Caco-2 (cell line): ENCODE results near the gene TMEM45A. TPM values are rescaled to one million over a fixed set of nuclear protein-coding genes. Genes with fewer than 3 reads are reported as not detected.

Experiments
- BruUV-seq: library from RNA; stranded (reverse); fragments of 400-500 nt; replicated peaks from 2 replicates; lab custom pipeline; 2021; lab: Mats Ljungman, UMichigan
- CTCF ChIA-PET: fragments of 300-600 bp; sonication (Branson Sonifier 250); formaldehyde crosslinking; loops from one replicate; lab custom pipeline; 2022; ENCODE audit warnings: antibody characterized with exemption; lab: Charles Lee
- POLR2A ChIA-PET: fragments of 300-600 bp; sonication (Branson Sonifier 250); formaldehyde crosslinking; loops from one replicate; lab custom pipeline; 2022; ENCODE audit warnings: antibody characterized with exemption; lab: Charles Lee
- DNase-seq, 2 experiments: peaks; one replicate each; pipeline versions ENCODE4 v3.0.0 to v3.0.0-alpha.2; 2020 to 2022
- H3K27me3 ChIP-seq: replicated peaks from 2 replicates; pipeline ENCODE4 v1.6.0; 2011; ENCODE audit warnings: low read length; ENCODE audit not compliant: control insufficient read depth, insufficient read depth
- H3K36me3 ChIP-seq: 2 replicates; pipeline ENCODE4 v1.5.1; 2011; ENCODE audit warnings: low read length; ENCODE audit not compliant: control insufficient read depth, insufficient read depth
- H3K4me1 ChIP-seq: fragments of 250-450 bp; sonication (Bioruptor Pico); 2 replicates; pipeline ENCODE4 v1.5.1; 2020; ENCODE audit warnings: mild to moderate bottlenecking
- H3K4me3 ChIP-seq: 2 replicates; pipeline ENCODE4 v1.5.1; 2011; ENCODE audit warnings: low read depth, mild to moderate bottlenecking, control low read depth, low read length
- H3K9me3 ChIP-seq: fragments of 250-450 bp; sonication (Bioruptor Pico); 2 replicates; pipeline ENCODE4 v1.5.1; 2020; ENCODE audit warnings: mild to moderate bottlenecking, moderate library complexity
- H3K27ac Mint-ChIP-seq: one replicate; pipeline ENCODE4 v1.8.0; 2022; ENCODE audit warnings: mixed read lengths; ENCODE audit not compliant: unreplicated experiment
- H3K27me3 Mint-ChIP-seq: one replicate; pipeline ENCODE4 v1.8.0; 2022; ENCODE audit warnings: mixed read lengths; ENCODE audit not compliant: insufficient read depth, unreplicated experiment
- H3K36me3 Mint-ChIP-seq: one replicate; pipeline ENCODE4 v1.8.0; 2022; ENCODE audit warnings: mild to moderate bottlenecking, mixed read lengths; ENCODE audit not compliant: insufficient read depth, unreplicated experiment
- H3K4me1 Mint-ChIP-seq: one replicate; pipeline ENCODE4 v1.8.0; 2022; ENCODE audit warnings: low read depth, mixed read lengths; ENCODE audit not compliant: unreplicated experiment
- H3K4me3 Mint-ChIP-seq: one replicate; pipeline ENCODE4 v1.8.0; 2022; ENCODE audit warnings: mild to moderate bottlenecking, moderate library complexity, mixed read lengths; ENCODE audit not compliant: unreplicated experiment
- H3K9me3 Mint-ChIP-seq: one replicate; pipeline ENCODE4 v1.8.0; 2022; ENCODE audit warnings: mixed read lengths; ENCODE audit not compliant: unreplicated experiment
- CTCF ChIP-seq, 2 experiments: fragments of 200-600 bp in 1 of 2; IDR thresholded peaks; 1 replicate in 1 of 2; 2 replicates in 1 of 2; pipeline versions ENCODE4 v1.5.1 to v1.8.0; 2011 to 2022; ENCODE audit warnings: antibody characterized with exemption in 1 of 2, control low read depth in 1 of 2, inconsistent platforms in 1 of 2, low read depth in 1 of 2, low read length in 1 of 2, mild to moderate bottlenecking in 1 of 2, moderate library complexity in 1 of 2; ENCODE audit not compliant: insufficient read depth in 1 of 2, severe bottlenecking in 1 of 2, unreplicated experiment in 1 of 2
- intact Hi-C: fragments of 100-400 bp; cut with micrococcal nuclease; formaldehyde crosslinking; loops from one replicate; pipeline ENCODE4 v1.10.0; 2022; ENCODE audit not compliant: unreplicated experiment
- total RNA-seq: library from RNA; stranded (reverse); gene quantifications from 2 replicates; pipeline ENCODE4 v1.2.3, GENCODE V29; 2022

Gene TMEM45A
- total RNA-seq, 1 experiment from 2014 or later: 5.6 TPM

DNA sequence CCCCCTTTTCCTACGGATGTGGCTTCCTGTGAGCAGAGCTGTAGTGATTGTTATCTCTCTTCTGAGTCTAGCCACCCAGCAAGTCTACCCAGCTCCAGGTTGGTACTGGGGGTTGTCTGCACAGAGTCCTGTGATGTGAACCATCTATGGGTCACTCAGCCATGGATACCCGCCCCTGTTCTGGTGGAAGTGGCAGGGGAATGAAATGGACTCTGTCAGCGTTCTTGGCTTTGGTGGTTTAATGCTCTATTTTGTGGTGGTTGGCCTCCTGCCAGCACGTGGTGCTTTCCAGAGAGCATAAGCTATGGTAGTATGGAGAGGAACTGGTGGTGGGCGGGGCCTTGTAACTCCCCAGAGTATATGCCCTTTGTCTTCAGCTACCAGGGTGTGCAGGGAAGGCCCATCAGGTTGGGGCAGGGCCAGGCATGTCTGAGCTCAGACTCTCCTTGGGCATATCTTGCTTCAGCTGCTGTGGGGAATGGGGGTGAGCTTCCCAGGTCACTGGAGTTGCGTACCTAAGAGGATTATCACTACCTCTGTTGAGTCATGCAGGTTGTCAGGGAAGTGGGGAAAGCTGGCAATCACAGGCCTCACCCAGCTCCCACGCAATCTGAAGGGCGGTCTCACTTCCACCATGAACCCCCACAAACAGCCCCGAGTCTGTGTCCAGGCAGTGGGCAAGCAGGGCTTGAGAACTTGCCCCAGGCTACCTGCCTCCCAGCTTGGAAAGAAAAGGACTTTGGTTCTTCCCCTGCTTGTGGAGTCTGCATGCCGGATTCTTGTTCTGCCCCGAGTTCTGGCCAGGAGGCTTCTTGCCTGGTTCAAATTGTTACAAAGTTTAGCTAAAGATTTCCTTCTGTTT is 108.0 kb downstream of the TMEM45A start:
- BruUV-seq: no TSS peak
- Mint-ChIP-seq H3K4me1 (peaks cover 41% of the 10 kb centered on the region), H3K4me3 (no peak overlapping the region), H3K9me3 (peaks cover 23% of the 10 kb centered on the region), H3K27ac (peak overlapping the region; percentile 81), H3K27me3 (no peaks in the 10 kb centered on the region), H3K36me3 (peaks cover 11% of the 10 kb centered on the region)
- CTCF ChIA-PET: interaction anchor here (5.2 kb wide), 1 partner anchor 137 kb away, joined by 36 read pairs; no protein-coding TSS in a partner anchor
- intact Hi-C loops: no loop called here
- no peak for TF ChIP-seq CTCF (IDR thresholded peaks at IDR 0.05; ENCODE audit: insufficient read depth in 1 of 2, low read depth in 1 of 2, low read length in 1 of 2, severe bottlenecking in 1 of 2, unreplicated experiment in 1 of 2)
- POLR2A ChIA-PET: no interaction called here
- no peak overlapping the region for H3K4me3 ChIP-seq
- no peaks in the 10 kb centered on the region for H3K36me3 ChIP-seq
- no peaks in the 10 kb centered on the region for H3K9me3 ChIP-seq
- no peaks in the 10 kb centered on the region for H3K27me3 ChIP-seq
- peak in 1 of 2 experiments; percentile 51 for DNase-seq
- H3K4me1 ChIP-seq: peaks cover 37% of the 10 kb centered on the region

GRCh38 chr3:100602506-100603444 is 110.4 kb downstream of the TMEM45A start:
- Mint-ChIP-seq H3K27me3 (no peaks in the 10 kb centered on the region), H3K9me3 (peaks cover 18% of the 10 kb centered on the region), H3K36me3 (peaks cover 11% of the 10 kb centered on the region), H3K4me3 (peak overlapping the region; percentile 69), H3K4me1 (peaks cover 47% of the 10 kb centered on the region), H3K27ac (peak overlapping the region; percentile 81)
- POLR2A ChIA-PET: no interaction called here
- no peak for TF ChIP-seq CTCF (IDR thresholded peaks at IDR 0.05; ENCODE audit: insufficient read depth in 1 of 2, low read depth in 1 of 2, low read length in 1 of 2, severe bottlenecking in 1 of 2, unreplicated experiment in 1 of 2)
- BruUV-seq: no TSS peak
- no peaks in the 10 kb centered on the region for H3K36me3 ChIP-seq
- intact Hi-C loops: loop anchor here (1.0 to 2.0 kb wide), 4 partner anchors 11 to 194 kb away; no protein-coding TSS in a partner anchor
- peaks cover 37% of the 10 kb centered on the region for H3K4me1 ChIP-seq
- H3K27me3 ChIP-seq: no peaks in the 10 kb centered on the region
- H3K4me3 ChIP-seq: no peak overlapping the region
- peak; percentile 75 to 82 for DNase-seq
- no peaks in the 10 kb centered on the region for H3K9me3 ChIP-seq
- CTCF ChIA-PET: interaction anchor here (0.8 to 5.2 kb wide), 8 partner anchors 8 to 194 kb away, joined by 3 to 38 read pairs (median 9); partner anchors contain the start of gene TFG

GRCh38 chr3:100603469-100603868 is 111.0 kb downstream of the TMEM45A start:
- Mint-ChIP-seq H3K27ac (peak overlapping the region; percentile 81), H3K9me3 (peaks cover 13% of the 10 kb centered on the region), H3K27me3 (no peaks in the 10 kb centered on the region), H3K4me3 (peak overlapping the region; percentile 69), H3K4me1 (peaks cover 47% of the 10 kb centered on the region), H3K36me3 (peaks cover 11% of the 10 kb centered on the region)
- CTCF ChIA-PET: interaction anchor here (0.7 to 5.2 kb wide), 8 partner anchors 27 to 193 kb away, joined by 3 to 38 read pairs (median 9); partner anchors contain the start of gene TFG
- peak; percentile 32 to 68 for TF ChIP-seq CTCF (IDR thresholded peaks at IDR 0.05; ENCODE audit: insufficient read depth in 1 of 2, low read depth in 1 of 2, low read length in 1 of 2, severe bottlenecking in 1 of 2, unreplicated experiment in 1 of 2)
- Histone ChIP-seq H3K27me3 (no peaks in the 10 kb centered on the region), H3K36me3 (no peaks in the 10 kb centered on the region), H3K4me1 (peaks cover 37% of the 10 kb centered on the region), H3K9me3 (no peaks in the 10 kb centered on the region), H3K4me3 (no peak overlapping the region)
- DNase-seq: peak; percentile 44 to 63
- no TSS peak for BruUV-seq
- intact Hi-C loops: loop anchor here (1.0 to 2.0 kb wide), 3 partner anchors 31 to 193 kb away; no protein-coding TSS in a partner anchor
- POLR2A ChIA-PET: no interaction called here
